Karpas-422 (cell line): ENCODE data around the gene EIF4G3. TPM values are rescaled to one million over a fixed set of nuclear protein-coding genes. Genes with fewer than 3 reads are reported as not detected.

Source experiments
- DNase-seq: peaks from one replicate; pipeline ENCODE4 v3.0.0-alpha.2; 2015
- H2AFZ ChIP-seq: fragments of 200-600 bp; sonication (generic); 2 replicates; pipeline ENCODE4 v1.6.1; 2014; ENCODE audit warnings: antibody characterized with exemption, low read length, mixed read lengths
- H3K27ac ChIP-seq: fragments of 200-600 bp; sonication (generic); 2 replicates; pipeline ENCODE4 v1.5.1; 2014; ENCODE audit warnings: mild to moderate bottlenecking, low read length, moderate library complexity
- H3K27me3 ChIP-seq: fragments of 200-600 bp; sonication (generic); 2 replicates; pipeline ENCODE4 v1.6.1; 2014; ENCODE audit warnings: low read length, mixed read lengths
- H3K36me3 ChIP-seq: fragments of 200-600 bp; sonication (generic); 2 replicates; pipeline ENCODE4 v1.6.1; 2014; ENCODE audit warnings: low read length, mixed read lengths; ENCODE audit not compliant: insufficient read depth
- H3K4me1 ChIP-seq: fragments of 200-600 bp; sonication (generic); 2 replicates; pipeline ENCODE4 v1.6.1; 2014; ENCODE audit warnings: mild to moderate bottlenecking, low read length, mixed read lengths
- H3K4me2 ChIP-seq: fragments of 200-600 bp; sonication (generic); 2 replicates; pipeline ENCODE4 v1.6.1; 2014; ENCODE audit warnings: low read length, low read depth, mild to moderate bottlenecking; ENCODE audit not compliant: poor library complexity, severe bottlenecking
- H3K4me3 ChIP-seq: fragments of 200-600 bp; sonication (generic); 2 replicates; pipeline ENCODE4 v1.5.1; 2014; ENCODE audit warnings: mild to moderate bottlenecking, antibody characterized with exemption, low read length, mixed read lengths
- H3K79me2 ChIP-seq: fragments of 200-600 bp; sonication (generic); 2 replicates; pipeline ENCODE4 v1.6.1; 2014; ENCODE audit warnings: mild to moderate bottlenecking, low read length, mixed read lengths
- H3K9ac ChIP-seq: fragments of 200-600 bp; sonication (generic); 2 replicates; pipeline ENCODE4 v1.6.0; 2014; ENCODE audit warnings: low read length
- H3K9me2 ChIP-seq: fragments of 200-600 bp; sonication (generic), shearing (Covaris generic); replicated peaks from 2 replicates; pipeline ENCODE4 v1.6.0; 2014; ENCODE audit warnings: mild to moderate bottlenecking, low read length, moderate library complexity; ENCODE audit not compliant: insufficient read depth
- H3K9me3 ChIP-seq: fragments of 300-700, 200-600 bp; sonication (generic); 2 replicates; pipeline ENCODE4 v1.6.1; 2014; ENCODE audit warnings: low read length, mixed read lengths
- H4K20me1 ChIP-seq: fragments of 200-600 bp; sonication (generic); 2 replicates; pipeline ENCODE4 v1.6.1; 2014; ENCODE audit warnings: mild to moderate bottlenecking, antibody characterized with exemption, low read length, low read depth; ENCODE audit not compliant: insufficient read depth
- total RNA-seq: library from RNA; depleted of rRNA; stranded (reverse); fragments of >200 nt; shearing (Covaris generic); gene quantifications from 2 replicates; pipeline ENCODE4 v1.2.3, GENCODE V29; 2014; ENCODE audit warnings: low replicate concordance

Gene EIF4G3
- total RNA-seq, 1 experiment from 2014 or later: 139 TPM

- no peak overlapping the region for H2AFZ ChIP-seq
- H3K27me3 ChIP-seq: no peaks in the 10 kb centered on the region
- no peak for DNase-seq
- no peak overlapping the region for H3K9ac ChIP-seq
- H3K9me3 ChIP-seq: no peaks in the 10 kb centered on the region
- no peaks in the 10 kb centered on the region for H3K9me2 ChIP-seq
- peaks cover 18% of the 10 kb centered on the region; the same call in 1 of the 2 replicates for H3K36me3 ChIP-seq
- no peak overlapping the region for H3K27ac ChIP-seq
- no peak overlapping the region for H3K4me3 ChIP-seq
- peaks cover 60% of the 10 kb centered on the region for H3K4me1 ChIP-seq
- no peaks in the 10 kb centered on the region for H4K20me1 ChIP-seq
- H3K79me2 ChIP-seq: peaks cover 79% of the 10 kb centered on the region
- H3K4me2 ChIP-seq: no peak overlapping the region
Measured at GRCh38 chr1:21050031-21050430, 126.7 kb downstream of the EIF4G3 start.

- H3K4me3 ChIP-seq: no peak overlapping the region
- no peak for DNase-seq
- no peak overlapping the region for H3K27ac ChIP-seq
- no peak overlapping the region for H3K4me2 ChIP-seq
- H3K9me3 ChIP-seq: no peaks in the 10 kb centered on the region
- H3K36me3 ChIP-seq: peaks cover 18% of the 10 kb centered on the region; the same call in 1 of the 2 replicates
- H3K9me2 ChIP-seq: no peaks in the 10 kb centered on the region
- H3K79me2 ChIP-seq: peaks cover 87% of the 10 kb centered on the region
- no peak overlapping the region for H3K9ac ChIP-seq
- no peaks in the 10 kb centered on the region for H3K27me3 ChIP-seq
- H4K20me1 ChIP-seq: no peaks in the 10 kb centered on the region
- peaks cover 60% of the 10 kb centered on the region for H3K4me1 ChIP-seq
- H2AFZ ChIP-seq: no peak overlapping the region
Measured at GRCh38 chr1:21048462-21048861, 128.2 kb downstream of the EIF4G3 start.

GRCh38 chr1:21046132-21046531, 130.6 kb downstream of the EIF4G3 start:
- Histone ChIP-seq H3K27me3 (no peaks in the 10 kb centered on the region), H3K4me2 (peak overlapping the region; percentile 39), H2AFZ (no peak overlapping the region), H3K27ac (peak overlapping the region; percentile 64), H3K9me3 (no peaks in the 10 kb centered on the region), H3K9me2 (no peaks in the 10 kb centered on the region), H3K4me3 (no peak overlapping the region), H3K79me2 (peaks cover 99% of the 10 kb centered on the region), H3K36me3 (peaks cover 24% of the 10 kb centered on the region; the same call in 1 of the 2 replicates), H4K20me1 (no peaks in the 10 kb centered on the region), H3K9ac (no peak overlapping the region), H3K4me1 (peaks cover 50% of the 10 kb centered on the region)
- peak; percentile 51 for DNase-seq

GRCh38 chr1:21045351-21045750, 131.3 kb downstream of the EIF4G3 start:
- Histone ChIP-seq H3K9me3 (no peaks in the 10 kb centered on the region), H3K4me3 (no peak overlapping the region), H2AFZ (no peak overlapping the region), H3K9me2 (no peaks in the 10 kb centered on the region), H4K20me1 (no peaks in the 10 kb centered on the region), H3K4me2 (peak overlapping the region; percentile 39), H3K79me2 (peaks cover 99% of the 10 kb centered on the region), H3K27me3 (no peaks in the 10 kb centered on the region), H3K4me1 (peaks cover 49% of the 10 kb centered on the region), H3K36me3 (peaks cover 19% of the 10 kb centered on the region; the same call in 1 of the 2 replicates), H3K9ac (no peak overlapping the region), H3K27ac (peak overlapping the region; percentile 64)
- DNase-seq: no peak

GRCh38 chr1:21042929-21043605, 133.6 kb downstream of the EIF4G3 start:
- Histone ChIP-seq H3K4me2 (no peak overlapping the region), H3K27ac (no peak overlapping the region)
- no peak for DNase-seq

GRCh38 chr1:21041541-21041940, 135.2 kb downstream of the EIF4G3 start:
- H3K9me3 ChIP-seq: no peaks in the 10 kb centered on the region
- no peak for DNase-seq
- peaks cover 12% of the 10 kb centered on the region for H3K4me1 ChIP-seq
- no peak overlapping the region for H3K4me2 ChIP-seq
- H2AFZ ChIP-seq: no peak overlapping the region
- no peaks in the 10 kb centered on the region for H4K20me1 ChIP-seq
- no peaks in the 10 kb centered on the region for H3K9me2 ChIP-seq
- H3K79me2 ChIP-seq: peaks cover 98% of the 10 kb centered on the region
- H3K27ac ChIP-seq: no peak overlapping the region
- H3K4me3 ChIP-seq: no peak overlapping the region
- H3K36me3 ChIP-seq: peaks cover 6% of the 10 kb centered on the region; the same call in 1 of the 2 replicates
- no peaks in the 10 kb centered on the region for H3K27me3 ChIP-seq
- no peak overlapping the region for H3K9ac ChIP-seq

More at GRCh38 chr1:21042929-21043605, 133.6 kb downstream of the EIF4G3 start:
- Histone ChIP-seq H3K9me3 (no peaks in the 10 kb centered on the region), H3K4me1 (peaks cover 27% of the 10 kb centered on the region), H3K9me2 (no peaks in the 10 kb centered on the region), H4K20me1 (no peaks in the 10 kb centered on the region), H3K79me2 (peaks cover 99% of the 10 kb centered on the region), H3K36me3 (peaks cover 6% of the 10 kb centered on the region; the same call in 1 of the 2 replicates), H3K4me3 (no peak overlapping the region), H2AFZ (no peak overlapping the region), H3K27me3 (no peaks in the 10 kb centered on the region), H3K9ac (no peak overlapping the region)

DNA sequence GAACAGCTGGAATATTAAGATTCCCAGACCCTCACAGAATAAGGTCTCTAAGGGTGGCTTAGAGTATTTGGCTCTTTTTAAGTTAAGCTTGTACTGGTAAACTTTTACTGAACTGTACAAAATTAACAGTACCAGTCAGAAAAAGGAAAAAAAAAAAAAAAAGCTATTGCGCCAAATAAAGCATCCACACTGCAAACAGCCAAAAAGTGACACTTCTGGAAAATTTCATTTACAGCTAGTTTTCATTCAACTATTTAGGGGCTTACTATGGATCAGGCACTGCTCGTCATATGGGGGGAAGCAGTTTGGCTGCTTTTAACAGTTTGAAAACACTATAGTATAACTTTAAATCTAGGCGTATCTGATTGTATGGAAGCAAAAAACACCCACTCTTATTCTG, 139.6 kb downstream of the EIF4G3 start:
- Histone ChIP-seq H3K79me2 (peaks cover 99% of the 10 kb centered on the region), H3K27ac (no peak overlapping the region), H3K4me1 (no peaks in the 10 kb centered on the region), H3K4me2 (no peak overlapping the region), H3K36me3 (no peaks in the 10 kb centered on the region), H3K9me3 (no peaks in the 10 kb centered on the region), H3K9me2 (no peaks in the 10 kb centered on the region), H4K20me1 (no peaks in the 10 kb centered on the region), H3K27me3 (no peaks in the 10 kb centered on the region), H2AFZ (no peak overlapping the region), H3K4me3 (no peak overlapping the region), H3K9ac (no peak overlapping the region)
- no peak for DNase-seq

GRCh38 chr1:21035794-21036193, 140.9 kb downstream of the EIF4G3 start:
- Histone ChIP-seq H3K27ac (no peak overlapping the region), H3K4me2 (no peak overlapping the region), H3K4me1 (no peaks in the 10 kb centered on the region), H3K9me3 (no peaks in the 10 kb centered on the region), H3K9me2 (no peaks in the 10 kb centered on the region), H4K20me1 (no peaks in the 10 kb centered on the region), H2AFZ (no peak overlapping the region), H3K36me3 (no peaks in the 10 kb centered on the region), H3K4me3 (no peak overlapping the region), H3K9ac (no peak overlapping the region), H3K27me3 (no peaks in the 10 kb centered on the region), H3K79me2 (peaks cover 99% of the 10 kb centered on the region)
- no peak for DNase-seq
